Tibial nerve (tissue), 3 donors: ENCODE measurements around the gene BHLHA15.

ENCODE experiments used
- POLR2A ChIP-seq, 2 donors: fragments of 450-650 bp; IDR thresholded peaks; one replicate each; pipeline ENCODE4 v1.6.1; 2017; ENCODE audit warnings: antibody characterized with exemption in 2 of 2, mild to moderate bottlenecking in 2 of 2, moderate library complexity in 2 of 2
- TF ChIP-seq, protein P1 (sequence below), 5 experiments: fragments of 200-600 bp in 3 of 5; fragments of 450-650 bp in 2 of 5; sonication (generic) in 3 of 5; IDR thresholded peaks; one replicate each; pipeline ENCODE4 v1.5.1; 2016 to 2019; ENCODE audit warnings: antibody characterized with exemption in 5 of 5, mild to moderate bottlenecking in 3 of 5, moderate library complexity in 2 of 5

DNA sequence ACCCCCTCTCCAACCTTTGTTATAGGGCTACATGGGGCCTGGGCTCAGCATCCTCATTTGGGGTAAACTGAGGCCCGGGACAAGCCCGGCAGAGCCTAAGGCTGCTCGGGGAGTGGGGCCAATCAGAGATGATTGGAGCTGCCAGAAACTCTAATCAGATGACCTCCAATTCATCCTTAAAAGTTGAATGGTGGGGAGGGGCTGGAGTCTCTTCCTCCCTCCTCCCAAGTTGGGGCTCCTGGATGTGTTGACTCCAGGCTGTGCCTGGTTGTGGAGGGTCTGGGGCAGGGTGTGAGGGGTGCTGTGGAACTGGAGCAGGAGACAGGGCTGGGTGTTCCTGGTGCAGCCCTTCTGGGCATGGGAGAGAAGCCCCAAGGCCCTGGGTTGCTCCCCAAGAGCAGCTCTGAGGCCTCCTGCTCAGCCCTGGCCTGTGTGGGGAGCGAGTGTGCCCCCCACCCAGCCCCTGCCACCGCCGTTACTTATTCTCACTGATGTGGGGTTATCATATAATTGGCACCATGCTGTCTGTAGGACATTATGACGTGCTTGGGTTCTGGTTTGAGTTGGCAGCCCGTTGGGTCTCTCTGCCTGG lies 2.2 kb downstream of the BHLHA15 start:
- no peak for TF ChIP-seq POLR2A (IDR thresholded peaks at IDR 0.05)
- TF ChIP-seq, protein P1, sequence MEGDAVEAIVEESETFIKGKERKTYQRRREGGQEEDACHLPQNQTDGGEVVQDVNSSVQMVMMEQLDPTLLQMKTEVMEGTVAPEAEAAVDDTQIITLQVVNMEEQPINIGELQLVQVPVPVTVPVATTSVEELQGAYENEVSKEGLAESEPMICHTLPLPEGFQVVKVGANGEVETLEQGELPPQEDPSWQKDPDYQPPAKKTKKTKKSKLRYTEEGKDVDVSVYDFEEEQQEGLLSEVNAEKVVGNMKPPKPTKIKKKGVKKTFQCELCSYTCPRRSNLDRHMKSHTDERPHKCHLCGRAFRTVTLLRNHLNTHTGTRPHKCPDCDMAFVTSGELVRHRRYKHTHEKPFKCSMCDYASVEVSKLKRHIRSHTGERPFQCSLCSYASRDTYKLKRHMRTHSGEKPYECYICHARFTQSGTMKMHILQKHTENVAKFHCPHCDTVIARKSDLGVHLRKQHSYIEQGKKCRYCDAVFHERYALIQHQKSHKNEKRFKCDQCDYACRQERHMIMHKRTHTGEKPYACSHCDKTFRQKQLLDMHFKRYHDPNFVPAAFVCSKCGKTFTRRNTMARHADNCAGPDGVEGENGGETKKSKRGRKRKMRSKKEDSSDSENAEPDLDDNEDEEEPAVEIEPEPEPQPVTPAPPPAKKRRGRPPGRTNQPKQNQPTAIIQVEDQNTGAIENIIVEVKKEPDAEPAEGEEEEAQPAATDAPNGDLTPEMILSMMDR (IDR thresholded peaks at IDR 0.05), result no peak
